Smooth muscle cell (in vitro differentiated cells): Measurements from ENCODE around the gene ERAP2. TPM values are rescaled to one million over a fixed set of nuclear protein-coding genes. Genes with fewer than 3 reads are reported as not detected.

Experiments used
- DNase-seq: peaks from one replicate; lab custom pipeline; 2025; ENCODE audit not compliant: unreplicated experiment; lab: John Stamatoyannopoulos, UW
- H2AFZ ChIP-seq: fragments of 200-600 bp; sonication (generic); 2 replicates; pipeline ENCODE4 v1.6.0; 2016; ENCODE audit warnings: antibody characterized with exemption, low read depth, mild to moderate bottlenecking
- H3F3A ChIP-seq: fragments of 200-600 bp; sonication (generic); 2 replicates; pipeline ENCODE4 v1.6.0; 2017; ENCODE audit warnings: antibody characterized with exemption, low read depth
- H3K27ac ChIP-seq: fragments of 200-600 bp; sonication (generic); 2 replicates; pipeline ENCODE4 v1.5.1; 2016; ENCODE audit warnings: low read depth, mild to moderate bottlenecking
- H3K27me3 ChIP-seq: fragments of 200-600 bp; sonication (generic); 2 replicates; pipeline ENCODE4 v1.6.1; 2016; ENCODE audit warnings: low read depth, mild to moderate bottlenecking
- H3K36me3 ChIP-seq: fragments of 200-600 bp; sonication (generic); 2 replicates; pipeline ENCODE4 v1.5.1; 2016; ENCODE audit warnings: low read depth
- H3K4me1 ChIP-seq: fragments of 200-600 bp; sonication (generic); 2 replicates; pipeline ENCODE4 v1.5.1; 2016; ENCODE audit warnings: low read depth
- H3K4me2 ChIP-seq: fragments of 200-600 bp; sonication (generic); 2 replicates; pipeline ENCODE4 v1.6.0; 2016; ENCODE audit warnings: mild to moderate bottlenecking
- H3K4me3 ChIP-seq: fragments of 200-600 bp; sonication (generic); 2 replicates; pipeline ENCODE4 v1.5.1; 2016; ENCODE audit warnings: mild to moderate bottlenecking
- H3K79me2 ChIP-seq: fragments of 200-600 bp; sonication (generic); 2 replicates; pipeline ENCODE4 v1.6.0; 2016; ENCODE audit warnings: low read depth, mild to moderate bottlenecking
- H3K9ac ChIP-seq: fragments of 200-600 bp; sonication (generic); 2 replicates; pipeline ENCODE4 v1.6.0; 2016; ENCODE audit warnings: low read depth
- H3K9me3 ChIP-seq: fragments of 200-600 bp; sonication (generic); replicated peaks from 2 replicates; pipeline ENCODE4 v1.5.1; 2016; ENCODE audit warnings: low read depth
- H4K20me1 ChIP-seq: fragments of 200-600 bp; sonication (generic); 2 replicates; pipeline ENCODE4 v1.6.0; 2016; ENCODE audit warnings: low read depth
- CTCF ChIP-seq: fragments of 200-600 bp; sonication (generic); IDR thresholded peaks from 2 replicates; pipeline ENCODE4 v1.5.1; 2017; ENCODE audit warnings: borderline replicate concordance, mild to moderate bottlenecking, antibody characterized with exemption; ENCODE audit not compliant: insufficient read depth, poor library complexity, severe bottlenecking
- WGBS: methylation state at CpG from one replicate; pipeline ENCODE4 v1.1.7; 2016; ENCODE audit warnings: low lambda C conversion rate; 5-methylcytosine and 5-hydroxymethylcytosine counted together
- polyA plus RNA-seq: library from polyadenylated mRNA; unstranded; fragments of >200 nt; fragmentation: Nextera tagmentation; extraction: Ambion mirVana; gene quantifications from 2 replicates; pipeline ENCODE4 v1.2.1, GENCODE V29; 2016
- total RNA-seq: library from RNA; depleted of rRNA; stranded (reverse); fragments of >200 nt; gene quantifications from 2 replicates; pipeline ENCODE4 v1.2.3, GENCODE V29; 2014

ERAP2 gene
- total and polyA plus RNA-seq, 2 experiments from 2014 or later: 0.72 TPM; not detected in 1

- Histone ChIP-seq H3K9ac (no peak overlapping the region), H3K4me3 (no peak overlapping the region), H3K36me3 (no peaks in the 10 kb centered on the region), H3K9me3 (no peaks in the 10 kb centered on the region), H3K4me2 (no peak overlapping the region), H3K27me3 (no peaks in the 10 kb centered on the region), H2AFZ (no peak overlapping the region), H3K27ac (no peak overlapping the region), H3K79me2 (peaks cover 88% of the 10 kb centered on the region), H3K4me1 (no peaks in the 10 kb centered on the region), H4K20me1 (peaks cover 34% of the 10 kb centered on the region), H3F3A (no peaks in the 10 kb centered on the region)
- WGBS: 100% methylated on average over 1 of the region's 1 CpG
- no peak for TF ChIP-seq CTCF
- no peak for DNase-seq
These were observed 67.5 kb downstream of the ERAP2 start for GRCh38 chr5:96943799-96944198.

- Histone ChIP-seq H3K4me3 (no peak overlapping the region), H3K79me2 (peaks cover 84% of the 10 kb centered on the region), H3K4me2 (no peak overlapping the region), H2AFZ (no peak overlapping the region), H3K27ac (no peak overlapping the region), H3K4me1 (no peaks in the 10 kb centered on the region), H4K20me1 (peaks cover 37% of the 10 kb centered on the region), H3F3A (no peaks in the 10 kb centered on the region), H3K36me3 (no peaks in the 10 kb centered on the region), H3K9ac (no peak overlapping the region), H3K9me3 (no peaks in the 10 kb centered on the region), H3K27me3 (no peaks in the 10 kb centered on the region)
- TF ChIP-seq CTCF: no peak
- no peak for DNase-seq
- WGBS: 98% methylated on average over 5 of the region's 5 CpGs
These were observed 69.0 kb downstream of the ERAP2 start for GRCh38 chr5:96945144-96945897.

GRCh38 chr5:96946381-96946780, 70.1 kb downstream of the ERAP2 start:
- no peak overlapping the region for H3K4me2 ChIP-seq
- H3K36me3 ChIP-seq: no peaks in the 10 kb centered on the region
- H4K20me1 ChIP-seq: peaks cover 30% of the 10 kb centered on the region
- no peak for DNase-seq
- no peaks in the 10 kb centered on the region for H3F3A ChIP-seq
- H3K9me3 ChIP-seq: no peaks in the 10 kb centered on the region
- WGBS: 93% methylated on average over 3 of the region's 3 CpGs
- no peak for TF ChIP-seq CTCF
- H2AFZ ChIP-seq: no peak overlapping the region
- H3K4me1 ChIP-seq: no peaks in the 10 kb centered on the region
- peaks cover 82% of the 10 kb centered on the region for H3K79me2 ChIP-seq
- no peak overlapping the region for H3K27ac ChIP-seq
- H3K9ac ChIP-seq: no peak overlapping the region
- no peaks in the 10 kb centered on the region for H3K27me3 ChIP-seq
- no peak overlapping the region for H3K4me3 ChIP-seq
